Forelimb muscle (tissue), 1 donor: ENCODE measurements around the gene SLC35E1. TPM values are rescaled to one million over a fixed set of nuclear protein-coding genes. Genes with fewer than 3 reads are reported as not detected.

Experiments
- DNase-seq: peaks from one replicate; pipeline ENCODE4 v3.0.0-alpha.2; 2013; ENCODE audit warnings: low read depth
- polyA plus RNA-seq: library from polyadenylated mRNA; unstranded; fragments of 120-200 nt; gene quantifications from one replicate; pipeline ENCODE4 v1.2.1, GENCODE V29; 2013; ENCODE audit not compliant: insufficient read length

The SLC35E1 gene
- polyA plus RNA-seq, 1 donor = 29.9 TPM

DNA sequence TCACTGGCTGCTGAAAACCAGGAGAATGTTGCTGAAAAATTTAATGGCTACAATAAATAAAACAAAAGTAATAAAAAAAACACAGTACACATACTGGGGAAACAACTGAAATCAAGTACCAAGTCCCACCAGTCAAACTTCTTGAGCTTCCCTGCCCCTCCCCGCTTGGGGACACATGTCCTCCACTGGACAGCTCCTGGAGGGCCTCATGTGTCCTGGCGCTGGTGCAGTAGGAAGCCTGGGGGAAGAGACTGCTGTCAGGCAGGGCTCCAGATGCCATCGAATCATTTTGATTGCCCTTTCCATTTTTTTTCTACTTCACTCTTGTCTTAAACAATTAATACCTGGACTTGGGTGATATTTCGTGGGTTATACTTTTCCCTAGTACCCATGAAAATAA is 26.6 kb upstream of the SLC35E1 start:
- DNase-seq = no peak

DNA sequence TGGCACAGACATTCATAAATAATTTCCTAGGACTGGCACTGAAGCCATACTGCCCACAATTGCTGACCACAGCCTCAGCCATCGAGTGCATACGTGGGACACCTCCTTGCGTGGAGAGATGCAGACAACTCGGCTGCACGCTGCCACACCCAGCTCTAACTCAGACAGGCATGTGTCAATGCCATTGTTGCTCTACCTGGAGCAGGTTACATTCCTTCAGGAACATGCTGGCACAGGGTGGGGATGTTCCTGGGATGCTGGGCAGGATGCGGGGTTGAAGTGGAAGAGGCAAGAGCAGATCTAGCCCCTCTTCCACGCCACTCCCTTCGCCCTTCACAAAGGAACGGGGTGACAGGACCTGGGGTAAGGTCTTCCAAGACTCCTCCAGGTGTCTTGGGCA is 24.2 kb upstream of the SLC35E1 start:
- no peak for DNase-seq

DNA sequence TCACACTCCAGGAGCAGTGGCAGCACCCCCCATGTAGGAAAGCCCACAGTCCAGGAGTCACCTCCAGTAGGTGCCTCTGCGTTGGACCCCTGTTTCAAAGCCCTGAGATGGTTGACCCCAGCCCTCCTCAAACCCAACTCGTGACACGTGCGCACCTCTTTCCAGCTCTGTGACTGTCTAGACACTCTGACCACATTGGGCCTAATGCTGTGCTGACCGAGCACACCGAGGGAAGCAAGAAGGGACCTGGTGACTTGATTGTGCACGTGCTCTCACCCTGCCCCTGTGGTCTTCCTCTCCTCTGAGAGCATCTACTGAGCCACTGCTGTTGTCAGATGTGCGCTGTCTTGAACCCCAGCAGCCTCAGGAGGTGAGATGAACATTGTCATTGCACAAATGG is 22.9 kb upstream of the SLC35E1 start:
- DNase-seq = no peak

DNA sequence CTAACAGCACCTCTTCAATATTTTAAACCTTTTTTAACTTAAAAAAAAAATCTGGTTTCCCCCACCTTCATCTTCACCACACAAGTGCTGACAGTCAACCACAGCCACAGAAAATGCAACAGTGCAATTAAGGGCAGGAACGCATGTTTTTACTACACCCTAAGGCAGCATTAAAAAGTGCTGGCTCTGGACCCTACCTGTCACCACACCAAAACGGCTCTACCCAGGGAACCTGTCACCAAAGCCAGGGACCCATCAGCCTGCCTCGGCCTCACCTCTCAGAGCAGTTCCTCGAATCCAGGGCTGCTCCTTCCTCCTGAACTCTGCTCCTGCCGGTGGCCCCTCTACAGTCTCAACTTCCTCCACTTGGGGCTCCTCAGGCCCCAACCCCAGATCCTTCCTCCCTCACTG is 22.5 kb upstream of the SLC35E1 start:
- DNase-seq = no peak

DNA sequence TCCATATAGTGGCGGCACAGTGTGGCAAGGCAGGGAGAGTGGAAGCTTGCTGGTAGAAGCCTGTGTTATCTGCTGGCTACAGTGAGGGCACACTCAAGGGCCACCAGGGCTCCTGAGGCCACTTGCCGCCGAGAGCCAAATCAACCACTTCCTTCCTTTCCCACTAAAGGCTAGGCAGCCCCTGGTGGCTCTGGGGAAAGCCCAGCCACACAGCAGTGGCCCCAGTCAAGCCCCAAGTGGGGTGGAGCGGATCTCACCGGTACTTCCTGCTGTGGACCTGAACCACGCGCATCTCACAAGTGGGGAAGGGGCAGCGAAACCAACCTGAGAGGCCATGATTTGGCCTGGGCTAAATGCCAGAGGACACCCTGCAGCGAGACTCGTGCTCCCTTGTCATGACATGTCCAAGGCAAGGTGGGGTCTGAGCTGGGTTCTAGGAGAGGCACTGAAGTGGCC is 21.9 kb upstream of the SLC35E1 start:
- DNase-seq = no peak

DNA sequence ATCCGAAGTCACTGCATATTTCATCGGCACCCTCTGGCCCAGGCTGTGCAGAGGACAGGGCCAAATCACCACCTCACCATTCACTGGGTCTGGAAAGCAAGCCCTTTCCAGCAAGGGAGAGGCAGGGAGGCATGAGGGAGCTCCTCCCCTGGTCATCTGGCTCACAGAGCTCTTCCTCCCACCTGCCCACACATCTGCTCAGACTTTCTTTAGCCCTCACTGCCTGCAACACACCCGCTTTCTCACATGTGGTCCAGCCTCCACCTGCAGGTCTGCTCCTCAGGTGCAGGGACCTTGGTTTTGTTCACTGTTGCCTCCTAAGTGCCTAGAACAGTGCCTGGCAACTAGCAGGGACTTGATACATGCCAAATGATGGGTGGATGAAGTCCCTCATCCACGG is 21.0 kb upstream of the SLC35E1 start:
- no peak for DNase-seq

DNA sequence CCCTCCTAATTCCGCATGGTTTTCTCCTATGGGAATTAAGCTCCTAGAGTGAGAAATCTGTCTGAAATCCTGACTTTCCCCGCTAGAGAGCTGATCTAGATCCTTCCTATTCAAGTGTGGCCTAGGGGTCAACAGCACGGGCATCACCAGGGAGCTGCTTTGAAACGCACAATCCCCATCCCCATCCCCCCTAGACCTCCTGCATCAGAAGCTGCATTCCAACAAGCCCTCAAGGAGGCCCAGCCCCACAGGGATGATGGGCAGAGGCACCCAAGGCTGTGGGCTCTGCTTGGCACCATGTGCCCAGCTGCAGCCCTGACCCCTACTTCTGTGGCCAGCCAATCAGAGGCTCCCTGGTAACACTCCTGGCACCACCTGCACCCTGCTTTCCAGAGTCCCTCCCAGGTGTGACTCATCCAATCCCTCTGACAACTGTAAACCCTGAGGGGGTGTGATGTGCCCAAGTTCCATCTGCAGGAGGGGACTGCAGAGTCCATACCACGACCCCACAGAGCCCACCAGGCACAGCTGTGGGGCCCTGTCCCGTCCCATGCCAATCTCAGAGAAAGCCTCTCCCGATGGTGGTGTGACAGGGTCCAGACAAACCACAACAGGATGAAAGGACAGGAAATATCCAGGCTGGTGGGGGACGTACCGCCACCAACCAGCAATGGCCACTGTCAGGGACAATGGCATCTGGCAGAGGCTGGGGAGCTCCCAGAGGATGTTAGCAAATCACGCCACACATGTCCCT is 19.8 kb upstream of the SLC35E1 start:
- no peak for DNase-seq

DNA sequence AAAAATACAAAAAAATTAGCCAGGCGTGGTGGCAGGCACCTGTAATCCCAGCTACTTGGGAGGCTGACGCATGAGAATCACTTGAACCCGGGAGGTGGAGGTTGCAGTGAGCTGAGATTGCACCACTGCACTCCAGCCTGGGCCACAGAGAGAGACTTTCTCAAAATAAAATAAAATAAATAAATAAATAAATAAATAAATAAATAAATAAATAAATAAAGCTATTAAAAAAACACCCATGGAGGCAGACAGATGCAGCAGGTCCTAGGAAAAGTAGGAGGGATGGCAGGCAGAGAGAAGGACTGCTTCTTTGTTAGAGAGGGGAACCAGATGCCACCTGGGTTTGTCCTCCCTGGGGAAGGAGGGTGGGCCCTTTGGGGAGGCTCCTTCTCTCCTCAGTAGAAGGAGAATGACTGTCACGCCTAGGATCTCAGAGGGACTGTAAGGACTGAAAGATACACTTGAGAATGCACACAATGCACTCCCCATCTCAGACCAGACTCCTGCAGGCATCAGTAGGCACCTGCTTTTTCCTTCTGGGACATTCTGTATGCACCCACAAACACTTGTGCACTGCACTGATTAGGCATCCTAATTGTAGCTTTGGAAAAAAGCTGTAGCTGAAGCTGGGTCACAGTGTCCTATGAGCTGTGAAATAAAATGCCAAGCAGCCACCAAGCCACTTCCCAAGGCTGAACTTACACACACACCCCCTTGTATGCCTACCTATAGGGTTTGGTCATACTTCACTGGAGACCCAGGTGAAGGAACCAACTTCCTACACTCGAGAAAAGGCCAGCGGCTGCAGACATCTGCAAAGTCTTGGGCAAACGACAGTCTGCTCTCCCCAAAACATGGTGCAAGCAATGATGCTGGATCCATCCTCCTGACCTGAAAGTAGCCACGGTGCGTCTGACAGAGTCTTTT is 18.9 kb upstream of the SLC35E1 start:
- DNase-seq = no peak

DNA sequence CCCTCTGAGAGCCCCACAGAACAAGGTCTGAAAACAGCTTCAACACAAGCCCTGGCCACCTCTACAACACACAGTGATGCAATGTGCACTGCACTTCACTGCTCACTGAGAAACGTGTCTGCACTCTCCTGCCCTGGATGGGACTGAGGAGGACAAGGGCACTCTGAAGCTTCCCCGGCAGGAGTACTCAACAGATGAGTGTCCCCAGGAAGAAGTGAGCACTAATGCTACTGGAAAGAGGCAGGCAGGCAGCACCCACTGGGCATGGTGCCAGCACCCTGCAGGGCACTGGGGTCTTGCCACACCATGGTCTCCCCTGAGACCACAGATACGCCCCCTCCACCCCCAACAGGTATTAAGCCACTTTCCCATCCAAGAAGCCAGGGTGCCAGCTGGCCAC is 17.7 kb upstream of the SLC35E1 start:
- DNase-seq = no peak

DNA sequence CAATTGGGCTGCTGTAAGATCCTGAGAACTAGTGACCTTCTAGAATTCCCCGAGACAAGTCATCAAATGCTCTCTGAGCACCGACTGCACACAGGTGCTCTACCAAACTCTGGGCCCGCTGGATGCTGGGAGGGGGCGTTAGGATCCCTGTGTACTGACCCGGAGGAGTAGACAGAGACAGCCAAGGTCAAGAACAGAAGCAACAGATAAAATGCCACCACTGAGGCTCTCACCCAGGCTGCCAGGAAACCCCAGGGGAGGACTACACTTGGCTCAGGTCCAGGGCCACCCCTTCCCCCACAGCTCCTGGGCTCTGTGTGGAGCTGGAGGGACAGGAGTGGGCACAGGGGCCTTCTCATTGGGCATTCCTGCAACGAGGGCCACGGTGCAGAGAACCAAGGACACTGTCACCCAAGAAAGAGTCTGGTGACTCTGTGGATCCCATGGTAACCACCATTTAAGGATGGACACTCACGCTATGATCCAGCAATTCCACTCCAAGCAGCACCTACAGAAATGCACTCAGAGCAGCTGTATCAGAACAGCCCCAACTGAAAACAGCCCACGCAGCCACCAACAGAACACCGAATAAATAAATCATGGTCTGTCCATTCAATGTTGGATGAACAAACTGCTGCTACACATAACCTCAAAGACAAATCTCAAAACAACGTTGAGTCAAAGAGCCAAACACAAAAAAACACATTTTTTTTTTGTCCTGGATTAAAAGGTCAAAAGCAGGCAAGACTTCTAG is 16.8 kb upstream of the SLC35E1 start:
- no peak for DNase-seq

DNA sequence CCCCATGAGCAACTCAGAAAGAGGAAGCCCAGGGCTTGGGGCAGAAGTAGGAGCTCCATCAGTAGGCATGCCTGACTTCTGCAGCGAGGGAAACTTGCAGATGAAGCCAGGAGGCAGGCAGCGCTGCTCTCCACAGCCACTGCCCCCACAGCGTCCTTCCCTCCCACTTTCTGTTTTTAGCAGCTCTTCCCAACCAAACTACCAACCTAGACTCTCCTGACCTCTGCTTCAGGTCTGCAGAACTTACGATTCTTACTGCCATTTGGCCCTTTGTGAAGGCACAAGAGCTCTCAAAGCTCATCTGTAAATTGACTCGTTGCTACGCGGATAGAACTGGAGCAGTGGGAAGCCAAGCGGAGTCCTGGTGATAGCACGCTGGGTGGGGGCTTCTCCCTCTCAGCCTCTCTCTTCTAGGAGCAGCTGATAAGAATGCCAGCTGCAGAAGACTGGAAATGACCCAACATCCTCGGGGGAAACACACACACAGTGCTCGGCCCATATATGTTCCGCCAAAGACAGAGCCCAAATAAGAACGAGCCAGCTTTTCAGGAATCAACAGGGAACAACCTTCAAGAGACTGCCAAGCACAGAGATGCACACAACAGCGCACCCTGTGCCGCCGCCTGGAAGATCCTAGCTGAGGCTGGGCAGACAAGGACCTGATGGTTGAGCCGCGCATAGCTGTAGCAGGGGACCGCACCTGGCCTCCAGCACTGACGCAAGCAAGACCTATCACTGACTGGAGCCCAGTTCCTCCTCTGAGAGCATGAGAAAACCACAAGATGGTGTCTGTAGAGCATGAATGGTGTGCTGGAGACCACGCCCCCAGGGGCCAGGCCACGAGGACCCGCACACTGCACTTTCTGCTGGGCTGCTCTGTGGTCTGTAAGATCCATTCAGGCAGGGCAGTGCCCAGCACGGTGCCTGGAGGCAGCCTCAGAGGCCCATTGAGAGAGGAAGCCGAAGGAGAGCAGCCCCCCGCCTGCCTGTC is 15.9 kb upstream of the SLC35E1 start:
- no peak for DNase-seq

DNA sequence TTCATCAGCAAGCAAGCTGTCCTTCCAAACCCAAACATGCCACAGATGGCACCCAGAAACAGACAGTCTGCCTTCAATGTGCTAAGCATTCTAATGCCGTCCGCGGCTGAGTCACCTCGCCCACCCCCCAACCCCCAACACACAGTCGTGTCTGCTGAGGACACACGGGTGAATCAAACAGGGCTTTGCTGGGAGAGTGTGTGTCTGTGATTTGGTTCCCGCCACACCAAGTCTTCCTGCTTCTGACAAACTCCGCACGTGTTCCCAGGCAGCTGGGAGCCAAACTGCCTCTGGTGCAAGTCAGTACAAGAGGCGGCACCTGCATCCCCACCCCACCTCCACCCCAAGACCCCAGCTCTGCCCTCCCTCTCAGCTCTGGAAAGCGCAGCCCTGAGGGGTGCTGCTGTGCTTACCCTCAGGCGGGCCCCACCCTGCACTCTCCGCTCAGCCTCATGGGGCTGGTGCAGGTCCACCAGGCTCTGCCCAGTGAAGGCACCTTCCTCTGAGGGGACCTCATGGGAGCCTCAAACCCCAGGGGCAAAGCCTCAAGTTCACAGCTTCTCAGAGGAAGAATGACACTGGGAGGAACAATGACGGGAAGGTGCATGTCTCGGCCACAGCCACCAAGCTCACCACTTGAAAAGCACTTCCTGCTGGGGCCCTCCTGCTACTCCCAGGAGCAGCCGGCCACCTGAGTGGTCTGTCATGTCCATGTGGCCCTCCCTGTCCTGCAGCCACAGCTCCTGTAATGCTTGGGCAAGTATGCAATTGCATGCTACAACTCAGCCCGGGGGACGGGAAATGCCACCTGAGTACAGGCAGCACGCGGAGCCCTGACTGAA is 15.0 kb upstream of the SLC35E1 start:
- no peak for DNase-seq

DNA sequence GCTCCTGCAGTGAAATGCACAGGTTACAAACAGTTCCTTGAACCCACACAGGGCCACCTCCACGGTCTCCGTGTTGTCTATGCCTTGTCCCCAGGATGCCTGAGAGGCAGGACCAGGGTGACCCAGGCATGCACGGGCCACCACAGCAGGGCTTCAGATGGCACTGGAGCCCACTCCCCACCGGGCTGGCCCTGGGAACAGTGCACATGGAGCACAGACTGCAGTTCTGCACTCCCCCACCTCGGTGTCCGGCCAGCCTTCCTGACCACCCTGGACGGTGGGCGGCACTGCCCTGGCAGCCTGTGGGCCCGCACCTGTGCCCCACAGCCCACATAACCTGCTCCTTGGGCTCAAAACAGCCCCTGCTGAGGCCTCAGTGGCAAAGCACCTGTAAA is 14.3 kb upstream of the SLC35E1 start:
- no peak for DNase-seq

DNA sequence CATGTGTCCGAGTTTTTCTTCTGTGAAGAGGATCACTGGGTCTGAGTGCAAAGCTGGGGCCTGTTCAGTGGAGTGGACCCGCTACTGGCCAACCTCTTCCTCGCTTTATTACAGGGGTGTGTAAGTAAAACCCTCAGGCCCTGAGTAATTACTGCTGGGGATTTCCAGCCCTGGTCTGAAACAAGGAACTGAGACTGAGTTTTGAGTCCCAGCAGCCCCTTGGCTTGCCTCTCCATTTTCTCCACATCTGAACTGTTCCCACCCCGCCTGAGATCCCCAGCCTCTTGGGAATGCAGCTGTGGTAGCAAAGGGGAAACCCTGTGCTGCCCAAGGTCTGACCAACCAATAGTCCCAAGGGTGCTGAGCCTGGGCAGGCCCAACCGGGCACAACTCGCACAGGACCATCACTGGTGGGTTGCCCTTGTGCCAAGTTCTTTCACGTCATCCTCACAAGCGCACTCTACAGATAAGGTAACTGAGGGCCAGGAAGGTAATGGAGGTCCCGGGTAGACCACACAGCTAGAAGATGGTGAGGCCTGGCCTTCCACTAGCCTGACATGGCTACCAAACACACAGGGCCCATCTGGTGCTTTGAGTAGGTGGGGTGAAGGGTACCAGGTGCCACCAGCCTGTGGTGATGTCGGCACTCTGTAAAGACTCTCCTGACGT is 13.7 kb upstream of the SLC35E1 start:
- DNase-seq = no peak

DNA sequence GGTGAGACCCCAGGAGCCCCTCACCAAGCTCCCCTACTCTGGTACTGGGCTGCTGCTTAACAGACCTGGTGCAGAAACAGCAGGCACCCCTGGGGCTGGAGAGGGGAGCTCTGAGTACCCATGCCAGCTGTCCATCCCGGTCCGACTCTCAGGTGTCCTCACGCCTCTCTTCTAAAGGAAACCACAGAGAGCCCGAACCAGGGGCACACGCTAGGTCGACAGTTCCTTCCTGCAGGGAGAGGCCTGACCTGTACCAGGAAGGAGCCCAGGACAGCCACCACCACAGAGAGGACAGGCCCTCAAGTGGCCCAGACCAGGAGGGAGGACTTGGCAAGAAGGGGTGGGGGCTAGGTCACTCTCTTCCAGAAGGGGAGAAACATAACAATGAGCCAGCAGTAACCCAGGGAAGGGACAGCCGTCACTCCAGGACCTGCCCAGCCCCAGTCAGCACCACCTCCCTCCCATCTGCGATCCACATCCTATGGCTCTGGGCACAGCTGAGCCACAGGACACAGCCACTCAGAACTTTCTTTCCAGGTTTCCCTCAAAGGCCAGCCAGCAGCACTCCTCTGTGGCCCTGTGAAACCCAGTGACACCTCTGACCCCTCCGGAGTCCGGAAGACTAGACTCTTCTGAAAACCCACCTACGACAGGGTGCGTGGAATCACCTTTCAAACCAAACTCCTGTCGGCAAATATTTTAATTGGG is 13.0 kb upstream of the SLC35E1 start:
- DNase-seq = no peak

DNA sequence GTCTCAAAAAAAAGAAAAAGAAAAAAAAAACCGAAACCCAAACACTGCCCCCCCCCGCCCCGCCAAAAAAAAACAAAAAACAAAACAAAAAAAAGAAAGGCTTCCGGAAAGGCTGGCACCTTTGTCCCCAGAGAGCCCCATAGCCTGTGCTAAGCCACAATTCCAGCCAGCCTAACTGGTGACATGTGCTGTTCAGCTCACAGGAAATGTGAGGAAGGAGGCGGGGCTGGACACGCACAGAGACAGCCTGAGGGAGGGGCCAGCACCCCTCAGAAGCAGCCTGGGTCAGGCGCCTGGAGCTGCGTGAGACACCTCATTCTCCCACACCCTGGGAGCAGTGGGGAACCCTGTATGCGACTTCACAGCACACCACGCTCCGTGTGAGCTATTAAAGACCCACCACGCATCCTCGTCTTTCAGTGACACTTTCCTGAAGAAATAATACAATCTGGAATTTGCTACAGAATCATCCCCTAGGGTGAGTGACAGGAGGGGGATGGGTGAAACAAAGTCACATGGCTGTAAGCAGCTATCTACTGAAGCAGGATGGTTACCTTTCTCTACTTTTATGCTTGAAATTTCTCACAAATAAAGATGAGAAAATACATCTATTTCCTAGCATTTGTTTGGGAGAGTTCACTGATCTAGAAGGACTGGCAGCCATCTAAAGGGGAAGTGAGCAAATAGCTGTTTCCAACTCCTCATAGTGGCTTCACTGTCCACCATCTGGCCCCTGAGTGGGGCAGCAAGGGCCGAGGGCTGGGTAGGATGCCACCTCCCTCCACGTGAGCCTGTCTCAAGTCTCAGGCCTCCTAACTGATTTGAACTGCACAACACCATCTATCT is 12.3 kb upstream of the SLC35E1 start:
- DNase-seq = peak; percentile 62

DNA sequence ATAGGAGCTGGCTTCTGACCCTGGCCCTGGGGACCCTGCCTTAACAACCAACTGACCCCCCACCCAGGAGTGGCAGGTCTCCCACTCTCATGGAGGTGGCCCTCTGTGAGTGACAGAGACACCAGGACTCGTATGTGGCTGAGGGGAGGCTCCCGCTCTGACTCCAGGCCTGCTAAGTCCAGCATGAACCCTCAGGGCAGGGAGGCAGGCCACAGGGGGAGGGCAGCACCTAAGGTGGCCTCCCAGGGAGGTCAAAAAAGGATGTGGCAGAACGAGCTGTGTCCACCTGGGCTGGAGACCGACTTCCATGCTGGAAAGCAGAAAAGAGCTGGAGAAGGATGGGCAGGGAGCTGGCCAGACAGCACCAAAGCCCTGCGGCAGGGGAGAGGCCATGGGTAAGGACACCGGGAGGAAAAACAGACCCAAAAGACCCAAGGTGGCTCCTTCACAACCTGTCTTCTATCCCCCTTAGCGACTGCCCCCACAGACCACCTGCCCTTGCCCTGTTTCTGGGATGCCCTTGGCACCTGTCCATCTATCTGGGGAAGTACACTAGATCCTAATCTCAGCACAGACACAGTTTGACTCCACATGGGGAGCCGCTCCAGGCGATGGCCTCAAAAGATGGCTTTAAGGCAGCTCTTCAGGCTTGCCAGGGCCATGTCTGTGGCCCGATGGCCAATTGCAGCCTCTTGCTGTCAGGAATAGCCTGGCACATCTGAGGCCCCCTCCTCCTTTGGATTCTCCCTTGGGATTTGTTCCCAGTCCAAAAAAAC is 10.5 kb upstream of the SLC35E1 start:
- DNase-seq = no peak
